Loucy (cell line): Measurements from ENCODE around the gene PRR5.

ENCODE experiments used
- CTCF ChIP-seq: fragments of 200-600 bp; sonication (generic); conservative IDR thresholded peaks from 2 replicates; pipeline ENCODE4 v1.5.1; 2014; ENCODE audit warnings: mild to moderate bottlenecking, antibody characterized with exemption, low read length
- EZH2phosphoT487 ChIP-seq: fragments of 200-600 bp; IDR thresholded peaks from 2 replicates; pipeline ENCODE4 v1.6.1; 2018; ENCODE audit warnings: antibody characterized with exemption, mild to moderate bottlenecking, moderate library complexity, borderline replicate concordance

- TF ChIP-seq CTCF (no peak), EZH2phosphoT487 (no peak)
These were observed at the start of gene PRR5 for GRCh38 chr22:44701824-44702478.
